H54 (cell line): ENCODE results near the gene MTOR.
"Not testable (repeated sequence)": the region's sequence is repeated elsewhere in the genome, so short reads cannot be mapped to it uniquely, and the experiment has no call there.

Source experiments
- DNase-seq: peaks from one replicate; pipeline ENCODE4 v3.0.0; 2011; ENCODE audit warnings: low spot score, mixed read lengths; ENCODE audit not compliant: insufficient read length
- FAIRE-seq: peaks from 3 replicates; lab custom pipeline; 2011; peaks lifted over from hg19 to GRCh38; lab: Jason Lieb, UNC
- POLR2A ChIP-seq: IDR thresholded peaks from 2 replicates; pipeline ENCODE4 v1.6.1; 2011; ENCODE audit warnings: low read depth, mild to moderate bottlenecking, low read length

Gene MTOR

DNA sequence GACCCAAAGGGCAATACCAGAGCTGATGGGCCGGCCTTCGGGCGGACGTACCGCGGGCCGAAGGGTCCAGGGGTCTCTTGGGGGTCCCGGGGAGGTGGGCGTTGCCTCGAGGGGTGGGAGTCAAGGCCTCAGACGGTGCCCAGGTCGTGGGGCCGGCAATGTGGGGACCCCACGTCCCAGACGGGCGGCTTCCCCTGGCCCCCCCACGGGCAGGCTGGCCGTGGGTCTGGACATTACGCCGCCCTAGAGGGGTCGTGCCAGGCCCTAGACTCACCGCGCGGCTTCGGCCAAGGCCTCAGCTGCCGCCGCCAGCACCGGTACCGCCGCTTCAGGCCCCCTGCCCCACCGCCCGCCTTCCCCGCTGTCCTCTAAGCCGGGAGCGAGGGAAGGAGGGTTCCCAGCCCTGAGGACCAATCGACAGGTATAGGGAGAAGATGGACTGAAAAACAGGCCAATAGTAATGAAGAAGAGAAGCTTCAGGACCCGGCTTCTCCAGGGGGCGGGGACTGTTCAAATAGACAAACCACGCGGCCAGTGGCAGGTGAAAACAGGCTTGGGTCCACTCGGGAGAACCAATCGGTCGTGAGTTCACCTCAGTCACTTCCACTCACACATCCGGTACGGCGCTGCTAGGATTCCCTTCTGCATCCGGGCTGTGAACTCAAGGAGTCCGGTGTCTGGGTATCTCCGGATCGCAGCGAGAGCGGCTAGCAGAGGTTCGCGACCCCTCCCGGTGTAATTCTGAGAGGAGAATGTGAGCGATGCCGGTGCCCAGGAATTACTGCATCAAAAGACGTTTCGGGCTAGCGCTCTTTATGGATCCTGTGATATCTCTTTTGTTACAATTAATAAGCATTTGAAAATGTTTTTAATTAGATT, at the start of gene MTOR:
TSS of gene MTOR (minus strand) at position 381 of the 879 bp plus-strand sequence. CDS start 3,142 bp downstream, outside the sequence.
- FAIRE-seq (peak; percentile 96), DNase-seq (peak; percentile 94)
- peak; percentile 59 for TF ChIP-seq POLR2A

- FAIRE-seq: no peak
- no peak for DNase-seq
- no peak for TF ChIP-seq POLR2A
Observed at GRCh38 chr1:11309385-11309784, 47.0 kb upstream of the MTOR start.

DNA sequence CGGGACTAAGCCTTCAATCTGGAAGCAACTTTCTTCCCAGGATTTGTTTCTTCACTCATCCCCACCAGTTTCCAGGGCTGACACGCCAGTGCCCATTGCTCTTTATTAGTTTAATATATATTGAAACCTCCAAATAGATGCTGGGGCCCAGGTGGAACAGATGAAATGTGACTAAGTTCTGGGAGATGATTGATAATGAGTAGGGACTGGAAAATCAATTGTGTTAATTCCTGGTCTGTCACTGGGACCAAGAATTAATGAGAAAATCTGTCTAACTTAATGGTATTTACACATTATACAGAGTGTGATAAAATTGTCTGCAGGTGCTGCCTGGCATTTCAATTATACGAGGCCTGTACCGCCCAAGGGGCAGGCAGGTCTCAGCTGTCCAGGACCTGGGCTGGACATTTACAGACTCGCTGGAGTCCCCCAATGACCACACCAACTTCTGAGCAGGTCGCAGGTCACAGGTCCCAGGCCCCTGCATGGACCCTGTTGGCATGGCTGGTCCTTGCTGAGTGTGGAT, 46.4 kb upstream of the MTOR start:
- no peak for TF ChIP-seq POLR2A
- FAIRE-seq (no peak), DNase-seq (no peak)

GRCh38 chr1:11307852-11308251, 45.5 kb upstream of the MTOR start:
- no peak for FAIRE-seq
- no peak for TF ChIP-seq POLR2A
- DNase-seq: no peak

- not testable (repeated sequence) for DNase-seq, FAIRE-seq
Observed at GRCh38 chr1:11305516-11305915, 43.2 kb upstream of the MTOR start.

GRCh38 chr1:11302366-11302765, 40.0 kb upstream of the MTOR start:
- FAIRE-seq: no peak
- no peak for TF ChIP-seq POLR2A
- DNase-seq: no peak

- DNase-seq: no peak
Observed at GRCh38 chr1:11301601-11302000, 39.2 kb upstream of the MTOR start.

GRCh38 chr1:11299225-11299574, 36.8 kb upstream of the MTOR start:
- no peak for FAIRE-seq
- TF ChIP-seq POLR2A: no peak

More at GRCh38 chr1:11301601-11302000, 39.2 kb upstream of the MTOR start:
- no peak for FAIRE-seq
- no peak for TF ChIP-seq POLR2A

GRCh38 chr1:11298390-11299224, 36.3 kb upstream of the MTOR start:
- TF ChIP-seq POLR2A: no peak
- DNase-seq (no peak), FAIRE-seq (no peak)

More at GRCh38 chr1:11299225-11299574, 36.8 kb upstream of the MTOR start:
- DNase-seq: no peak

- not testable (repeated sequence) for DNase-seq, FAIRE-seq
Observed at GRCh38 chr1:11297774-11298173, 35.4 kb upstream of the MTOR start.

- DNase-seq: no peak
- FAIRE-seq: no peak
- TF ChIP-seq POLR2A: no peak
Observed at GRCh38 chr1:11295905-11296304, 33.6 kb upstream of the MTOR start.

GRCh38 chr1:11294951-11295350, 32.6 kb upstream of the MTOR start:
- DNase-seq (no peak), FAIRE-seq (no peak)
- TF ChIP-seq POLR2A: no peak

- no peak for DNase-seq
- FAIRE-seq: no peak
- no peak for TF ChIP-seq POLR2A
Observed at GRCh38 chr1:11293856-11294255, 31.5 kb upstream of the MTOR start.

- FAIRE-seq (no peak), DNase-seq (no peak)
- TF ChIP-seq POLR2A: no peak
Observed at GRCh38 chr1:11291049-11291448, 28.7 kb upstream of the MTOR start.
